ENCODE measurements around the gene FOXI3. TPM values are rescaled to one million over a fixed set of nuclear protein-coding genes. Genes with fewer than 3 reads are reported as not detected.

FOXI3 gene
- not detected for total RNA-seq

DNA sequence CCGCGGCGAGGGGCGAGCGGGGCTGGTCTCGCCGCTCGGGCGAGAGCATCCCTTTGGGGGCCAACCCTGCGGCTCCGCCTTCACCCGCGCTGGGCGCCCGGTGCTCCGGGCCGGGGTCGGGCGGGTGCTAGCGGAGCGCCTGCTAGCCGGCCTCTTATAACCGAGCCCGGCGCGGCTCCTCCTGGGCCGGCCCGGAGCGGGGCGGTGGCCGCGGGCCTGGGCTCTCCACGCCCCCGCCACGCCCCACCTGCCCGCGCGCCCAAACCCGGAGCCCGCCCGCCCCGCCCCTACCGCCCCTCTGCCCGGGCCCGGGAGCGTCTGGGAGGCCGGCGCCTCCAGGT, at the start of gene FOXI3:
FOXI3 (minus strand) TSS at position 129 of the 341 bp plus-strand sequence. CDS start 158 bp downstream, outside the sequence.
- intact Hi-C loops (cut with DNase I), result no loop called here
- no peaks in the 10 kb centered on the region for H3K36me3 ChIP-seq
- peaks cover 0 to 94% (median 51%) of the 10 kb centered on the region in 4 donors for H3K27me3 ChIP-seq
- no peak within 1 kb of the TSS for H3K27ac ChIP-seq (replicated peaks in 1 of 4)
- H3K4me3 ChIP-seq, result peak within 1 kb of the TSS; percentile 43 to 56 (median 46)
- WGBS, result no CpG with 5 or more reads among the region's 48 CpGs
- no peak for TF ChIP-seq POLR2AphosphoS5 (IDR thresholded peaks at IDR 0.05)
- TF ChIP-seq EP300 (IDR thresholded peaks at IDR 0.05), result no peak
- TF ChIP-seq, protein P1, sequence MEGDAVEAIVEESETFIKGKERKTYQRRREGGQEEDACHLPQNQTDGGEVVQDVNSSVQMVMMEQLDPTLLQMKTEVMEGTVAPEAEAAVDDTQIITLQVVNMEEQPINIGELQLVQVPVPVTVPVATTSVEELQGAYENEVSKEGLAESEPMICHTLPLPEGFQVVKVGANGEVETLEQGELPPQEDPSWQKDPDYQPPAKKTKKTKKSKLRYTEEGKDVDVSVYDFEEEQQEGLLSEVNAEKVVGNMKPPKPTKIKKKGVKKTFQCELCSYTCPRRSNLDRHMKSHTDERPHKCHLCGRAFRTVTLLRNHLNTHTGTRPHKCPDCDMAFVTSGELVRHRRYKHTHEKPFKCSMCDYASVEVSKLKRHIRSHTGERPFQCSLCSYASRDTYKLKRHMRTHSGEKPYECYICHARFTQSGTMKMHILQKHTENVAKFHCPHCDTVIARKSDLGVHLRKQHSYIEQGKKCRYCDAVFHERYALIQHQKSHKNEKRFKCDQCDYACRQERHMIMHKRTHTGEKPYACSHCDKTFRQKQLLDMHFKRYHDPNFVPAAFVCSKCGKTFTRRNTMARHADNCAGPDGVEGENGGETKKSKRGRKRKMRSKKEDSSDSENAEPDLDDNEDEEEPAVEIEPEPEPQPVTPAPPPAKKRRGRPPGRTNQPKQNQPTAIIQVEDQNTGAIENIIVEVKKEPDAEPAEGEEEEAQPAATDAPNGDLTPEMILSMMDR (IDR thresholded peaks at IDR 0.05), result no peak
- TF ChIP-seq POLR2A (IDR thresholded peaks at IDR 0.05; ENCODE audit: low read depth), result no peak
- no peak for DNase-seq (ENCODE audit: extremely low spot score)
- H3K4me1 ChIP-seq, result peaks cover 7 to 16% (median 15%) of the 10 kb centered on the region in 4 donors
- H3K9me3 ChIP-seq, result no peaks in the 10 kb centered on the region

DNA sequence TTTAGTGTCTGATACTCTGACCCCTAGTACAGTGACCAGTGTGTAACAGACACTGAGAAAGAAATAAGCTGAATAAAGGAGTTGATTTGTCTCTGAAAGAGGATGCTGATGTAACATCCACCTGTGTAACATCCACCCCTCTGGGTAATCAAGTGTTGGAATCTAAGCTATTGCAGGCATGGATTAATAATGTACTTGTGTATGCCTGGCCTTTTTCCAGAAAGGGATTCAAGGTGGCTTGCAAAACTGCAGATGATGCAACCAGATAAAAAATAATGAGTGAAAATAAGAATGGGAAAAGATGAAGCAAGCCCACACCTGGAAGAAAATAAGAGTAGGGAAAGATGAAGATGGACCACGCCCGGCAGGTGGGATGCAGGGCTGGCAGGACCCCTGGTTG, 48.2 kb upstream of the FOXI3 start:
- intact Hi-C loops (cut with DNase I), result no loop called here
- no peaks in the 10 kb centered on the region for H3K27me3 ChIP-seq
- WGBS, result 88% methylated on average over 2 of the region's 2 CpGs
- H3K27ac ChIP-seq (replicated peaks in 1 of 4), result no peak overlapping the region
- DNase-seq (ENCODE audit: extremely low spot score), result no peak
- H3K4me3 ChIP-seq, result no peak overlapping the region
- H3K36me3 ChIP-seq, result no peaks in the 10 kb centered on the region
- TF ChIP-seq POLR2AphosphoS5 (IDR thresholded peaks at IDR 0.05) (no peak), EP300 (IDR thresholded peaks at IDR 0.05) (no peak), POLR2A (IDR thresholded peaks at IDR 0.05; ENCODE audit: low read depth) (no peak)
- TF ChIP-seq, protein P1 (IDR thresholded peaks at IDR 0.05), result no peak
- H3K4me1 ChIP-seq, result no peaks in the 10 kb centered on the region
- peaks cover 0 to 8% (median 0%) of the 10 kb centered on the region in 4 donors for H3K9me3 ChIP-seq

DNA sequence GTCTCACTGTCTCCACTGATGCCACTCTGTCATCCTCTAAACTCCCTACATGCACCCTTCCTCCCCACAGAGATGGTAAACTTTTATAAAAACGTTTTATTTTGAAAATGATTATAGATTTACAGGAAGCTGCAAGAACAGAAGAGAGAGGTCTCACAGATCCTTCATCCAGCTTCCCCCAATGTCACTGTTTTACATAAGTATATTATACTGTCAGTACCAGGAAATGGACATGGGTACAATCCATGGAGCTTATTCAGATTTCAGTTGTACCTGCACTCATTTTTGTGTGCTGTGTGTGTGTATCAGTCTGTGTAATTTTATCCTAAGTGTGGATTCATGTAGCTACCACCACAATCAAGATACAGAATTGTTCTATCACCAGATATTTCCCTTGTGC, 46.7 kb upstream of the FOXI3 start:
- H3K4me1 ChIP-seq, result no peaks in the 10 kb centered on the region
- no peak overlapping the region for H3K27ac ChIP-seq (replicated peaks in 1 of 4)
- TF ChIP-seq POLR2A (IDR thresholded peaks at IDR 0.05; ENCODE audit: low read depth) (no peak), POLR2AphosphoS5 (IDR thresholded peaks at IDR 0.05) (no peak), EP300 (IDR thresholded peaks at IDR 0.05) (no peak)
- TF ChIP-seq, protein P1 (IDR thresholded peaks at IDR 0.05), result no peak
- WGBS, result 48% methylated on average over 1 of the region's 1 CpG
- no peaks in the 10 kb centered on the region for H3K36me3 ChIP-seq
- intact Hi-C loops (cut with DNase I), result no loop called here
- no peaks in the 10 kb centered on the region for H3K27me3 ChIP-seq
- H3K9me3 ChIP-seq, result peaks cover 0 to 8% (median 0%) of the 10 kb centered on the region in 4 donors
- DNase-seq (ENCODE audit: extremely low spot score), result no peak
- no peak overlapping the region for H3K4me3 ChIP-seq

DNA sequence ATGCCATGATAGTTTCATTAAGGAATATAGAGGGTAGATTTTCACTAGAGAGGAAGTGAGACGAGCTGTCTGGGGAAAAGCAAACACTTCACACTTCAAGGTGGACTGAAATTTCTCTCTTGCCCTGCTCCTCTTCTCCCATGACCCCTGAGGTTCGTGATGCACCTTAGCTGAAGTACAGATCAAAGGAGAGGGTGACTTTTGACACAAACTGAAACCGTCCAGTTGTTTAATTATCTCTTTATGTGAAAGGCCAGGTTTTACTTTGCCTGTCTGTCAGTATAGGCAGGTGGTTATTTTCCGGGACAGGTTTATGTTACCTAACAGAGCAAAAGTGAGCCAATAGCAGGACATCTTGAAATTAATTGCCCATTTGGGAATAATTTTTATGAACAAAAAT, 41.0 kb upstream of the FOXI3 start:
- H3K4me1 ChIP-seq, result no peaks in the 10 kb centered on the region
- TF ChIP-seq, protein P1 (IDR thresholded peaks at IDR 0.05), result no peak
- TF ChIP-seq POLR2A (IDR thresholded peaks at IDR 0.05; ENCODE audit: low read depth) (no peak), POLR2AphosphoS5 (IDR thresholded peaks at IDR 0.05) (no peak), EP300 (IDR thresholded peaks at IDR 0.05) (no peak)
- H3K4me3 ChIP-seq, result no peak overlapping the region
- WGBS, result 34% methylated on average over 4 of the region's 4 CpGs
- no peak for DNase-seq (ENCODE audit: extremely low spot score)
- no peak overlapping the region for H3K27ac ChIP-seq (replicated peaks in 1 of 4)
- intact Hi-C loops (cut with DNase I), result no loop called here
- H3K9me3 ChIP-seq, result no peaks in the 10 kb centered on the region
- no peaks in the 10 kb centered on the region for H3K36me3 ChIP-seq
- H3K27me3 ChIP-seq, result no peaks in the 10 kb centered on the region

DNA sequence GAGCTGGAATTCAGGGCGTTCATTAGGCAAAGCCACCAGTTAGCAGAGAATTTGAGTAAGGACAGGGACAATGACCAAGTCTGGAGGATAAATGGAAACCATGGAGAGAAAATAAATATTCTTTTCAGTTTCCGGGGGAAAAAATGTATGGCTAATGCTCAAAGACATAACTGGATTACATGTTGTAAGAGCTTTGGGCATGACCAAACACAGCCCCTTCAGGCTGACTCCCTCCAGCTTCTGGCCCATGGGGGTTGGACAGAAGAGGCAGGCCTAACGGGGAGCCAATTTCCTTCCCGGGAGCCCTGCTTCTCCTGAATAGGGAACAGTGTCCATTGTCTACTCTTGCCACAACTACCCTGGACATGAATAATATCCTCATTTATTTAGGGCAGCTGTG, 39.5 kb upstream of the FOXI3 start:
- H3K9me3 ChIP-seq, result no peaks in the 10 kb centered on the region
- no peaks in the 10 kb centered on the region for H3K36me3 ChIP-seq
- H3K27ac ChIP-seq (replicated peaks in 1 of 4), result no peak overlapping the region
- no peak overlapping the region for H3K4me3 ChIP-seq
- H3K4me1 ChIP-seq, result no peaks in the 10 kb centered on the region
- intact Hi-C loops (cut with DNase I), result no loop called here
- TF ChIP-seq, protein P1 (IDR thresholded peaks at IDR 0.05), result no peak
- TF ChIP-seq POLR2AphosphoS5 (IDR thresholded peaks at IDR 0.05) (no peak), EP300 (IDR thresholded peaks at IDR 0.05) (no peak), POLR2A (IDR thresholded peaks at IDR 0.05; ENCODE audit: low read depth) (no peak)
- no peak for DNase-seq (ENCODE audit: extremely low spot score)
- 70% methylated on average over 4 of the region's 4 CpGs for WGBS
- H3K27me3 ChIP-seq, result no peaks in the 10 kb centered on the region
